NOMO-1 treated with DMSO at 0.1 percent for 48 hours (cell line): ENCODE measurements around the gene KLRK1.
"Not testable (repeated sequence)": the region's sequence is repeated elsewhere in the genome, so short reads cannot be mapped to it uniquely, and the experiment has no call there.

ENCODE experiments used
- DNase-seq: peaks from one replicate; lab custom pipeline; 2025; ENCODE audit not compliant: unreplicated experiment; lab: John Stamatoyannopoulos, UW

KLRK1 gene

GRCh38 chr12:10388624-10389413 is 1.0 kb downstream of the KLRK1 start:
- DNase-seq = no peak

DNA sequence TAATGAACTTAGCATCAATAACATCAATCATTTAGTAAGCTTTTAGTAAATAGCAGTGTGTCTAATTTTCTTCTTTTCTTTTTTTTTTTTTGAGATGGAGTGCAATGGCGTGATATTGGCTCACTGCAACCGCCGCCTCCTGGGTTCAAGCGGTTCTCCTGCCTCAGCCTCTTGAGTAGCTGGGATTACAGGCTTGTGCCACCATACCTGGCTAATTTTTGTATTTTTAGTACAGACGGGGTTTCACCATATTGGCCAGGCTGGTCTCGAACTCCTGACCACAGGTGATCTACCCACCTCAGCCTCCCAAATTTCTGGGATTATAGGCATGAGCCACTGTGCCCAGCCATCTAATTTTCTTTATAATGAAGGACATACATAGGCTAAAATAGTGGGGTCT is 2.3 kb downstream of the KLRK1 start:
- not testable (repeated sequence) for DNase-seq

- DNase-seq = no peak
Observed at GRCh38 chr12:10386857-10387256, 3.0 kb downstream of the KLRK1 start.

GRCh38 chr12:10385166-10385613 is 4.7 kb downstream of the KLRK1 start:
- DNase-seq = no peak

GRCh38 chr12:10384191-10384590 is 5.7 kb downstream of the KLRK1 start:
- no peak for DNase-seq

DNA sequence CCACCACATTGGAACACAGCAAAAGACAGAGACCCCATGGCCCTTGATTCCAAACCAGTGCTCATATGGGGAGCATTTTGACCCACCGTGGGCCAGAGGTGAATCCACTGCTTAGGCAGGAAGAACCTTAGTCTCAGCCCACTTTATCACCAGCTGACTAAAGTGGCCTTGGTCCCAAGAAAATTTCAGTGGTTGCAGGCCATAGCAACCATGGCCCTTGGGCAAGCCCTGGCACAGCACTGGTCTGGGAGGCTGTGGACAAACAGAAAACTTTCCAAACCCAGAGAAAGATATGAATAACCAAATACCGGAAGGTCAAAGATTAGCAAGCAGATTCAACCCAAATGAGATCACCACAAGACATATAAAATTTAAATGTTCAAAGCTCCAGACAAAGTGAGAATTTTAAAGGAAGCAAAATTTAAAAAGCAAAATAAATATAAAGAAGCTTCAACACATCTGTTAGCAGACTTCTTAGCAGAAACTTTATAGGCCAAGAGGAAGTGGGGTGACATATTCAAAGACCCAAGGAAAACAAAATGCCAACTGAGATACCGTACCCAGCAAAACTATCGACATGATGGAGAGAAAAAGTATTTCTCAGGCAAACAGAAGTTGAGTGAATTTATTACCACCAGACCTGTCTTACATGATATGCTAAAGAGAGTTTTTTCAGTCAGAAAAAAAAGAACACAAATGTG is 7.8 kb downstream of the KLRK1 start:
- no peak for DNase-seq

DNA sequence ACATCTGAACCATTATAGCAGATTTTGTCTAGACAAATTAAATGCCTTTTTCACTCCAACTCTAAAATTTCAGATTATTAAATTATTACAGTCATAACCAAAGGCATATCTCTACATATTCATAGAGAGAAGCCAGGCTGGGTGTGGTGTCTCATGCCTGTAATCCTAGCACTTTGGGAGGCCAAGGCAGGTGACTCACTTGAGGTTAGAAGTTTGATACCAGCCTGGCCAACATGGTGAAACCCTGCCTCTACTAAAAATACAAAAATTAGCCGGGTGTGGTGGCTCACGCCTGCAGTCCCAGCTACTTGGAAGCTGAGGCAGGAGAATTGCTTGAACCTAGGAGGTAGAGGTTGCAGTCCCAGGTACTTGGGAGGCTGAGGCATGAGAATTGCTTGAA is 11.1 kb downstream of the KLRK1 start:
- DNase-seq = not testable (repeated sequence)

GRCh38 chr12:10374624-10375018 is 15.2 kb downstream of the KLRK1 start:
- DNase-seq = no peak

GRCh38 chr12:10372559-10372958 is 17.3 kb downstream of the KLRK1 start:
- DNase-seq = peak; percentile 17

DNA sequence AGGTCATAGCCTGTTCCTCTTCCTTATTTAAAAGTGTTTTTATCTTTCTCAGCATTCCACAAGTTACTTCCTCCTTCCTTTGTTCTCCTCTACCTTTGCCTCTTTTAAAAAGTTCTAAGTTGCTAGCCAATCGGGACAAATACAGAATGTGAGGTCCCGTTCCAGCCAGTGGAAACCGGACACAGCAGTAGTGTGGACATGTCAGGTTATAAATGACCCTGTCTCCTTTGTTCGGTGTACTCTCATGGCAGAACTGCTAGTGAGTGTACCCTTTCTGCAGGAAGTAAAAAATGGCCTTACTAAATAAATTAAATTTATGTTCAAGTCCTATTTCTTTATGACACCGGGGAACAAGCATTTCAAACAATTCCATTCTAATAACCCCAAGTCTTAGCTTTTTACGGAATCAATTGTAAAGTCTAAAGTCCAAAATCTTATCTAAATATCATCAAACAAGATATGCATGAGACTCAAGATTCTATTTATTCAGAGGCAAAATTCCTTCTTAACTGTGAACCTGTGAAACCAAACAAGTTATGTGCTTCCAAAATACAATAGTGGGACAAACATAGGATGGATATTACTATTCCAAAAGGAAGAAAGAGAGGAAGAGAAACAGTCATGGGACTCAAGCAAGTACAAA is 17.8 kb downstream of the KLRK1 start:
- not testable (repeated sequence) for DNase-seq

DNA sequence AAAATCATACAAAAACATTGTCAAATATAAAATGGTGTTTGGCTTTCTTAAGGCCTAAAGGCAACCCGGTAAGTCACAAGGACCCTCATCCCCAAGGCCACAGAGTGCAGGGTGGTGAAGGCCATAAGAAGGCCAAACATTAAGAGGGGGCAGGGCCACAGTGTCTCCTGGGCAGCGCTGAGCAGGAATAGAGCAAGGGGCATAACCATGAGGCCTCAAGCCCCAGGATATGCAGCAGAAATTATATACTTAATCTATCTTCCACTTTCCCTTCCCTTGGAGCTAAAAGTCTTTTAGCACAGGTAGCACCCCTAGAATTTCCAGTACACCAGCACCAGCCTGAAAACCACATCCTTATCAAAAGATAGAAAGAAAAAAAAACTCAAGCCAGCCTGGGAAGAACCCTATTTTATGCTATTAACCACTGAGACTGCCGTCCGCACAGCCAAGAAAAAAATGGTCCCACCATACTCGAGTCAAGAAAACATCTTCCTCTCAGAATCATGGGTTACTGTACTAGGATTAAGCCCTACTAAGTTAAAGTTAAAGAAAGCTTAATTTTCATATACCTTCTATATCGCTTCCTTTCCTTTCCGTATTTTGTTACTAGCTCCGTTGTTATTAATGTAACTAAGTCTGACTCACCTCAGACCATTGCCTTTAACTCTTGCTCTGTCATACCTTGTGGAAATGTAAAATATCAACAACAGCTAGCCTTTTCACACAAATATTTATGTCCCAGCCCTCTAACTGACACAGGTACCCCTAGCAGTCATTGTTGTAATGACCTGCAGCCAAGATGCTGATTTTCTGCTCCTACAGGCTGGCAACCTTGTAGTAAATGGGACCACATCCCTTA is 20.1 kb downstream of the KLRK1 start:
- DNase-seq = no peak

DNA sequence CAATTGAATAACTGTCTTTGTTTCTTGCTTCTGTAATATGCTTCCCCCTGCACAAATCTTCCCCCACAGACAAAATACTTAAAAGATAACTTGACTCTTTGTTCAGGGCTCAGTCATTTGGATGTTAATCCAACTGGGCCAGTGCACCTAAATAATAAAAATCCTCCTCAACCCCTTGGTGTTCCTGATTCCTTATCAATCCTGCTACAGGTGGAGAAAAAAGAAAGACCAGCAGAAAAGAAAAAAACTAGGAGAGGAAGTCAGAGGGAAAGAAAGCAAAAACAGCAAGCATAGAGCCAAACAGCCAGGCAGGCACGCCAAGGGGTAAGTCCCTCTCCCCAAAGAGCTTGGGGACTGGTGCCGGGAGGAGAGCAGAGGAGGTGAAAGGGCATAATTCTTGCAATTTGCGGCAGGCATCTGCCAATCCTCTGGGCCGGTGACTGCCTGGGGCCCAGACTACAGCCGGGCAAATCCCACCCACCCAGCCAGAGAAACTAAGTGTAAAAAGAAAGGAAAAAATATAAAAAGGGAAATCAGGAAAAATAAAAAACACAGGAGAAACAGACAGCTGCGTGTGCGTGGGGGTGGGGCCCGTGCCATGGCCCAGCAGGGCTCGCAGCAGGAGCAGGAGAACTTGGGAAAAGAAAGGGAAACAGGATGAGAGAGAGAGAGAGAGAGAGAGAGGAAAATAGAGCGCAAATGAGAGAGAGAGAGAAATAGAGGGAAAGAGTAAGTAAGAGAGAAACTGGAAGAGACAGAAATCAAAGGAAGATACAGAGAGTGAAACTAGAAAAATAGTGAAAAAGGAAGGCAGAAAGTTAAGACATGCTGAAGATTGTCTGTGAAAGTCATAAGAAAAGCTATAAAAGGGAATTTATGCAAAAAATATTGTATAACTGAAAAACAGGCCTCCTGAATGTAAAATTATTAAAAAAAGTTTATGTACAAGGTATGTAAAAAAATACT is 21.4 kb downstream of the KLRK1 start:
- DNase-seq = no peak

DNA sequence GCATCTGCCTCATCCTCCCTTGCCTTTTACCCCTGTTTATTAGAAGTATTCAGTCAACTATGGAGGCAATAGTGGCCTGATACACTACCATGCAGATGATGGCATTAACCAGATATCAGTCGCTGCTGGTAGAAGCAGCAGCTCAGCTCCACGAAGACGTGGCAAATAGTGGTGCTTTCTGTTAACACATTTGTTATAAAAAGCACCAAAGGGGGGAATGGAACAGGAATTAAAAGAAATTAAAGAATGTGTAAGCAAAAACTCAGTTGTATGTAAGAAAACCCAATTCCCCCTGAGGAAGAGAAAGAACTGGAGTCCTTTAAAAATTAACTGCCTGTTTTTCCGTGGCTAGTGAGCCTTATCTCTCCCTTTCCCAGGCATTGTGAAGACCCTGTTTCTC is 22.1 kb downstream of the KLRK1 start:
- DNase-seq = not testable (repeated sequence)

GRCh38 chr12:10366875-10367274 is 23.0 kb downstream of the KLRK1 start:
- DNase-seq = peak; percentile 64

- DNase-seq = no peak
Observed at GRCh38 chr12:10365696-10366405, 24.0 kb downstream of the KLRK1 start.

DNA sequence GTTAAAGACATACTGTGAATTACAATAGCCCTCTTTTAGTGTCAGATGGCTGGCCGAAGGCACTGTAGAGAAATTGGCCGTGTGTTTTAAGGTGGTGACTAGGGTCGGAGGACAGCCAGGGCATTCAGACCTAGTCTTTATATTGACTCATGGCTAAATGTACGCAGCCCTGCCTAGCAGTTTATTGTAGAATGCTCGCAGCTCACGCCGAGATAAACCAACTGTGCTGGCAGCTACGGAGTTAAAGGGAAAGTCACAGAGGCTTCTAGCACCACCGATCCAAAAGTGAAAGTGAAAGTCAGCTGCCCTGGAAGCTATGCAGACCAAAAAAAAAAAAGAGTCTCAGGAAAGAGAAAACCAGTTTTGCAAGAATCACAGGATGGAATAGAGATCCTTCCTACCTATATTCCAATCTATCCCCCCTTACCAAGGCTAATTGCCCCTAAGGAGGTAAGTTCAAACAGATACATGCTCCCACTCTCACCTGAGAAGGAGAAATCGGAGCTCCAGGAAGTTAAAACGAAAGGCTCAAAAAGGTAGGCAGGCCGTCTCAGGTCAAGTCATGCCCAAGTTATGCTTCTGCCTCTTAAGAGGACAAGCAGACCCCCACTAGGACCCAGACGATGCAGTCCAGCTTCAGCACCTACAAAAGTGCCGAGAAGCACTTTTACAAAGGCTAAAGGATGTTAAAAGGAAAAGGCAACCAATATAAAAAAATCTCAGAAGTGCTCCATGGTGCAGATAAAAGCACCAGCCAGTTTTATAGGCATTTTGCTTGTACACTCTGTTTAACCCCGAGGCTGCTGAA is 24.8 kb downstream of the KLRK1 start:
- peak; percentile 75 for DNase-seq

DNA sequence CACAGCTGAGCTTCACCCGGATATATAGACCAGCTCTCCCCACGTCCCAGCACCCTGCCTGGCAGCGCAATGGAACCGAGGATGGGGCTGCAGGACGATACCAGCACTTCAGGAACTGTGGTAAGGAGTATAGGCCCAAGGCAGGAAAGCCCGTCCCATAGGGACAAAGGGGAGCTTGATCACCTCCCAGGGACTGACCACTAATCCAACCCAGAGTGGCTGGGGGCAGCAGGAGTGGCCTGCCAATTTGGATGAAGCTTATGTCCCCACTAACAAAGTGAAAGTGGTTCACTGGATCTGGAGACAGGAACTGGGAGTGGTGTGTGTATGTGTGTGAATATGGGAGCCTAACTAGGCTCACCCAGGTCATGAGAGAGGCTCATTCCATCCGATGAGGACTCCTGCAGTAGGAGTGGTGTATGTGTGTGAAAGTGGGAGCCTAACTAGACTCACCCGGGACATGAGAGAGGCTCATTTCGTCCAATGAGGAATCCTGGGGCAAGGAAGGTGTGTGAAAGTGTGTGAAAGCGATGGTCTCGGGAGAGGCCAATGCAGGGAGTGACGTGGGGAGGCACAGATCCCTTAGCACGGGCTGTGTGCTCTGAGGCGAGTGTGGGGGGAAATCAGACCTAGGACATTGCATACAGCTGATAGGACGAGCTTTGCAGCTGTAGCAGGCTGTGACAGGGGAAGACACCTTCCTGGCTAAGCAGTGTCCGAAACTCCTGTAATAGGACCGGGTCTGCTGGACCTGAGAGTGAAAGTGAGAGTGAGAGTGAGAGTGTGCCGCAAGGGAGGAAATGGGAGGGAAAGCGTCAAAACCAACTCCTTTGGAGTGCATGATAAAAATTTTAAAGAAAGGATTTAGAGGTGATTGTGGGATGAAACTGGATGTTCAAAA is 25.7 kb downstream of the KLRK1 start:
- peak; percentile 48 for DNase-seq

DNA sequence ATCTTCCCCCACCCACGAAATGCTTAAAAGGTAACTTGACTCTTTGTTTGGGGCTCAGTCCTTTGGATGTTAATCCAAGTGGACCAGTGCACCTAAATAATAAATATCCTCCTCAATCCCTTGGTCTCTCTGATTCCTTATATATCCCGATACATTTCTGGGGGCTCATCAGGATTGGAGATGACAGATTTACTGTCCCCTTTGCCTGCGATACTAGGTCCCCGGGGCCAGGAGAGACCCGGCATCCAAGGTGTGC is 26.3 kb downstream of the KLRK1 start:
- DNase-seq = no peak
